OCI-LY7 (cell line): Measurements from ENCODE around the gene FGGY. TPM values are rescaled to one million over a fixed set of nuclear protein-coding genes. Genes with fewer than 3 reads are reported as not detected.

ENCODE experiments used
- BruUV-seq: library from RNA; stranded (reverse); fragments of 400-500 nt; replicated peaks from 2 replicates; lab custom pipeline; 2021; lab: Mats Ljungman, UMichigan
- CTCF ChIA-PET: fragments of 300-600 bp; sonication (Branson Sonifier 250); formaldehyde crosslinking; loops from one replicate; lab custom pipeline; 2022; ENCODE audit warnings: antibody characterized with exemption; ENCODE audit not compliant: unreplicated experiment; lab: Charles Lee
- POLR2A ChIA-PET: fragments of 300-600 bp; sonication (Branson Sonifier 250); formaldehyde crosslinking; loops from one replicate; lab custom pipeline; 2022; ENCODE audit warnings: antibody characterized with exemption; lab: Charles Lee
- DNase-seq: peaks from one replicate; pipeline ENCODE4 v3.0.0-alpha.2; 2015; ENCODE audit warnings: low spot score
- H2AFZ ChIP-seq: fragments of 200-600 bp; sonication (generic), shearing (Covaris generic); 2 replicates; pipeline ENCODE4 v1.6.1; 2014; ENCODE audit warnings: mild to moderate bottlenecking, antibody characterized with exemption, low read length, moderate library complexity
- H3K27ac ChIP-seq: fragments of 200-600 bp; sonication (generic); 2 replicates; pipeline ENCODE4 v1.5.1; 2014; ENCODE audit warnings: mixed run types, low read depth, mild to moderate bottlenecking, moderate library complexity, low read length, inconsistent platforms; ENCODE audit not compliant: poor library complexity, severe bottlenecking
- H3K36me3 ChIP-seq: fragments of 200-600 bp; sonication (generic); 2 replicates; pipeline ENCODE4 v1.6.1; 2014; ENCODE audit warnings: mild to moderate bottlenecking, antibody characterized with exemption, low read length, moderate library complexity, mixed read lengths; ENCODE audit not compliant: insufficient read depth
- H3K4me1 ChIP-seq: fragments of 200-600 bp; sonication (generic); 2 replicates; pipeline ENCODE4 v1.5.1; 2014; ENCODE audit warnings: mild to moderate bottlenecking, low read length; ENCODE audit not compliant: insufficient read depth, poor library complexity, severe bottlenecking
- H3K4me2 ChIP-seq: fragments of 200-600 bp; sonication (generic); 2 replicates; pipeline ENCODE4 v1.6.1; 2014; ENCODE audit warnings: mild to moderate bottlenecking, low read length
- H3K4me3 ChIP-seq: fragments of 200-600 bp; sonication (generic); 2 replicates; pipeline ENCODE4 v1.5.1; 2014; ENCODE audit warnings: mild to moderate bottlenecking, low read depth, low read length; ENCODE audit not compliant: poor library complexity, severe bottlenecking
- H3K79me2 ChIP-seq: fragments of 200-600 bp; sonication (generic); 2 replicates; pipeline ENCODE4 v1.6.1; 2016; ENCODE audit warnings: low read depth, mild to moderate bottlenecking, low read length, moderate library complexity, mixed read lengths; ENCODE audit not compliant: insufficient read depth
- H3K9me2 ChIP-seq: fragments of 200-600 bp; sonication (generic); 2 replicates; pipeline ENCODE4 v1.6.1; 2016; ENCODE audit warnings: mild to moderate bottlenecking, low read length, mixed read lengths; ENCODE audit not compliant: insufficient read depth
- H3K9me3 ChIP-seq: fragments of 200-600 bp; sonication (generic); 2 replicates; pipeline ENCODE4 v1.6.1; 2014; ENCODE audit warnings: mild to moderate bottlenecking, mixed run types, low read length, mixed read lengths
- H4K20me1 ChIP-seq: fragments of 200-600 bp; sonication (generic); 2 replicates; pipeline ENCODE4 v1.6.1; 2014; ENCODE audit warnings: mild to moderate bottlenecking, antibody characterized with exemption, low read length, moderate library complexity, mixed read lengths; ENCODE audit not compliant: insufficient read depth
- EZH2phosphoT487 ChIP-seq: fragments of 200-600 bp; sonication (generic); IDR thresholded peaks from 2 replicates; pipeline ENCODE4 v1.6.1; 2018; ENCODE audit warnings: low read depth, borderline replicate concordance, mild to moderate bottlenecking, mixed run types, antibody characterized with exemption, low read length, moderate library complexity, mixed read lengths
- intact Hi-C: fragments of 100-400 bp; cut with micrococcal nuclease; formaldehyde crosslinking; loops from one replicate; pipeline ENCODE4 v1.10.0; 2022; ENCODE audit not compliant: unreplicated experiment
- total RNA-seq, 2 experiments: library from RNA; depleted of rRNA in 1 of 2; stranded (reverse); fragments of >200 nt in 1 of 2; shearing (Covaris generic) in 1 of 2; gene quantifications; 2 replicates each; pipeline ENCODE4 v1.2.3, GENCODE V29; 2014 to 2022
- TF ChIP-seq, protein P1 (sequence below): fragments of 200-600 bp; sonication (generic); conservative IDR thresholded peaks from 2 replicates; pipeline ENCODE4 v1.5.1; 2014; ENCODE audit warnings: mild to moderate bottlenecking, antibody characterized with exemption, low read length, moderate library complexity, mixed read lengths

FGGY gene
- total RNA-seq, 2 experiments from 2014 or later, result 0.63 to 4.5 TPM

DNA sequence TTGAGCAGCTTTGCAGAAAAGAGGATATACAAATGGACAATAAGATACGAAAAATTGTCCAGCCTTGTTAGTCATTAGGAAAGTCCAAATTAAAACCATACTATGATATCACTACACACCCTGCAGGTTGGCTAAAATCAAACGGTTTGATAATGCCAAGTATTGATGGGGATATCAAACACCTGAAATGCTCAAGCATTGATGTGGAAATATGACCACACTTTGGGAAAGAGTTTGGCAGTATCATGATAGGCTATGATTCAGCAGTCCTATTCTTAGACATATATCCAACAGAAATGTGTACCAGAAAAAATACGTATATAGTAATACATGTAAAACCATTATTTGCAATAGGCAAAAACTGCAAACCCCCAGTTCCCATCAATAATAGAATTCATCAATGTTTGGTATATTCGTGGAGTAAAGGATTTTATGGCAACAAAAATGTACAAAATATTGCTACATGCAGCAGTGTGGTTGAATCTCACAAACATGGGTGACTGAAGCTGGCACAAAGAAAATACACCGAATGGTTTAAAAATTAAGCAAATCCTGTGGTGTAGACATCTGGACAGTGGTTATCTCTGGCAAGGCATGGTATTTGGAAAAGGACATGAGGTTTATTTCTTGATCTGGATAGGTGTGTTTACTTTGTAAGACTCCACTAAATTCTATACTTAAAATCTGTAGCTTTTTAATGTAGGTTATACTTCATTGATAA, 243.2 kb downstream of the FGGY start:
- Histone ChIP-seq H3K36me3 (no peaks in the 10 kb centered on the region), H2AFZ (no peak overlapping the region), H3K9me3 (no peaks in the 10 kb centered on the region), H4K20me1 (no peaks in the 10 kb centered on the region), H3K27ac (no peak overlapping the region), H3K4me2 (no peak overlapping the region), H3K9me2 (no peaks in the 10 kb centered on the region), H3K79me2 (no peaks in the 10 kb centered on the region), H3K4me1 (no peaks in the 10 kb centered on the region), H3K4me3 (no peak overlapping the region)
- TF ChIP-seq, protein P1, sequence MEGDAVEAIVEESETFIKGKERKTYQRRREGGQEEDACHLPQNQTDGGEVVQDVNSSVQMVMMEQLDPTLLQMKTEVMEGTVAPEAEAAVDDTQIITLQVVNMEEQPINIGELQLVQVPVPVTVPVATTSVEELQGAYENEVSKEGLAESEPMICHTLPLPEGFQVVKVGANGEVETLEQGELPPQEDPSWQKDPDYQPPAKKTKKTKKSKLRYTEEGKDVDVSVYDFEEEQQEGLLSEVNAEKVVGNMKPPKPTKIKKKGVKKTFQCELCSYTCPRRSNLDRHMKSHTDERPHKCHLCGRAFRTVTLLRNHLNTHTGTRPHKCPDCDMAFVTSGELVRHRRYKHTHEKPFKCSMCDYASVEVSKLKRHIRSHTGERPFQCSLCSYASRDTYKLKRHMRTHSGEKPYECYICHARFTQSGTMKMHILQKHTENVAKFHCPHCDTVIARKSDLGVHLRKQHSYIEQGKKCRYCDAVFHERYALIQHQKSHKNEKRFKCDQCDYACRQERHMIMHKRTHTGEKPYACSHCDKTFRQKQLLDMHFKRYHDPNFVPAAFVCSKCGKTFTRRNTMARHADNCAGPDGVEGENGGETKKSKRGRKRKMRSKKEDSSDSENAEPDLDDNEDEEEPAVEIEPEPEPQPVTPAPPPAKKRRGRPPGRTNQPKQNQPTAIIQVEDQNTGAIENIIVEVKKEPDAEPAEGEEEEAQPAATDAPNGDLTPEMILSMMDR, result no peak
- no peak for TF ChIP-seq EZH2phosphoT487
- BruUV-seq, result no TSS peak
- no peak for DNase-seq
- intact Hi-C loops, result no loop called here
- ChIA-PET POLR2A (no interaction called here), CTCF (no interaction called here)

DNA sequence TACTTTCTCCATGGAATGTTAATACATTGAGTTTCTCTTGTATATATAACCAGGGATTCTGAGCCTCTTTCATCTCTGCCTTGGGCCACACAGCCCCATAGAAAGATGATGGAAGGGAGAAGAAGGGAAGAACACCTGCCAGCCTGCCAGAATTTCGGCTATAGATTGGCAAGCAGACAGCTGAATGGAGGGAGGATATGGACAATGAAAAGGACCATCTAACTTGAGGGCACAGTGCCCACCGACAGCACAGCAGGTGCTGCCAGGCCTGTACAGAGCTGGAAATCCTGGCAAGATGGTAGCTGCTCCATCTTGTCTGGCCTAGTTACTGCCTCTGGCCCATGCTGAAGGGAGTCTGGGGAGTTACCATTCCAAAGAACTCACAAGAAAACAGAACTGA, 244.3 kb downstream of the FGGY start:
- Histone ChIP-seq H2AFZ (no peak overlapping the region), H3K79me2 (no peaks in the 10 kb centered on the region), H3K36me3 (no peaks in the 10 kb centered on the region), H3K4me3 (no peak overlapping the region), H3K4me2 (no peak overlapping the region), H3K9me2 (no peaks in the 10 kb centered on the region), H3K4me1 (no peaks in the 10 kb centered on the region), H3K9me3 (no peaks in the 10 kb centered on the region), H4K20me1 (no peaks in the 10 kb centered on the region), H3K27ac (no peak overlapping the region)
- intact Hi-C loops, result no loop called here
- DNase-seq, result no peak
- TF ChIP-seq EZH2phosphoT487, result no peak
- TF ChIP-seq, protein P1, result no peak
- CTCF ChIA-PET, result no interaction called here
- BruUV-seq, result no TSS peak
- POLR2A ChIA-PET, result interaction anchor here (0.6 kb wide), 1 partner anchor 543 kb away, joined by 3 read pairs; no protein-coding TSS in a partner anchor

DNA sequence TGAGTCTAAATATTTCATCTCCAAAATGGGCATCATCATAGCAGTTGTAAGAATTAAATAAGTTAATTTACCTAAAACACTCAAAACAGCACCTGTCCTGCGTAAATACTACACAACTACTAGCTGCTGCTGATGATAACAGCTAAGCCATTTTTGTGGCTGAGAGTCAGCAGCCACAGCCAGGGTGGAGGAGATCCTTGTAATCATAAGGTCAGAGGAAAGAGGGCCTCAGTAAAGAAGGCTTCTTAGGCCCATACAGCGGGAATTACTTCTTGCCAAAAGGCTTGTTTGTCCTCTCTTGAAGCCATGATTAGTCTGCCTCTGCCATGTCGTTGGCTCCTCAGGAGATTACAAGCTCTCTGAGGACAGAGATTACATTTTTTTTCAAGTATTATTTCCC, 245.0 kb downstream of the FGGY start:
- Histone ChIP-seq H3K4me3 (no peak overlapping the region), H2AFZ (no peak overlapping the region), H3K9me2 (no peaks in the 10 kb centered on the region), H3K4me2 (no peak overlapping the region), H3K9me3 (no peaks in the 10 kb centered on the region), H3K36me3 (no peaks in the 10 kb centered on the region), H3K4me1 (no peaks in the 10 kb centered on the region), H4K20me1 (no peaks in the 10 kb centered on the region), H3K27ac (no peak overlapping the region), H3K79me2 (no peaks in the 10 kb centered on the region)
- ChIA-PET CTCF (no interaction called here), POLR2A (no interaction called here)
- no peak for DNase-seq
- no peak for TF ChIP-seq EZH2phosphoT487
- TF ChIP-seq, protein P1, result no peak
- intact Hi-C loops, result no loop called here
- no TSS peak for BruUV-seq
